DMS79 (cell line): Measurements from ENCODE around the gene FNDC3B.

ENCODE experiments used
- DNase-seq: peaks from one replicate; lab custom pipeline; 2025; lab: John Stamatoyannopoulos, UW

The FNDC3B gene

DNA sequence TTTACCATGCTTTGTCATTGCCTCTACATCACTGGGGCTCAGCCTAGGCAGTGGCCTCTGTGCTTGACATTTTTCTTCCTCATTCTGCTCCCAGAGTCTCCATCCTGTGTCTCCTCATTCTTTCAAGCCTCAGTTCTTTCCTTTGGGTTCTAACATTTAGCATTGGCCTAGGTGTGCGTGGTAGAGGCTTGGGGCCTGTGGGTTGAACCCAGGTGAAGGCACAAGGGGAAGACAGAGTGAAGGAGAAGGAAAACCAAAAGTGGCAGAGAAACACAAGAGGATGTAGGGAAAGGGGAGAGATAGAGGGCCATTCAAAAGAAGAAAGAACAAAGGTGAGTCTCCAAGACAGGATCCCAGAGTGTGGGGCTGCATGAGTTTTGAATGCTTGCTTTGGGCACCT, 75.7 kb downstream of the FNDC3B start:
- no peak for DNase-seq

DNA sequence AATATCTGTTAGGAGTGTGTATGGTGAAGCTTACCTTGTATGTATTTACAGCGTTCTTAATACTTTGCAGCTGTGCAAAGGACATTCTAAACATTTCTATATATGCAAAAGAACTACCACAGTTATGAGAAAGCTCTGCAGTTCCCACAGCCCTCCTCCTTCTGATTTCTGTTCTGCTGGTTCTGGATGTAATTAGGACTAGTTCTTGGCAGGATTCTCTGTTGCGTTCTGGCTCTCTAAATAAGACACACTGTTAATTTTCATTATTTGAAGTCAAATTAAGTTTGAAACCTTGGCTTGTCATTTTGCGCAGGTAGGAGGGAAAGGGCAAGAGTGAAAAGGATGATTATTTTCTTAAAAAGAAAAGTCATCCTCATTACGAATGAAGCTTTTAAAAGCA, 76.4 kb downstream of the FNDC3B start:
- DNase-seq = no peak

DNA sequence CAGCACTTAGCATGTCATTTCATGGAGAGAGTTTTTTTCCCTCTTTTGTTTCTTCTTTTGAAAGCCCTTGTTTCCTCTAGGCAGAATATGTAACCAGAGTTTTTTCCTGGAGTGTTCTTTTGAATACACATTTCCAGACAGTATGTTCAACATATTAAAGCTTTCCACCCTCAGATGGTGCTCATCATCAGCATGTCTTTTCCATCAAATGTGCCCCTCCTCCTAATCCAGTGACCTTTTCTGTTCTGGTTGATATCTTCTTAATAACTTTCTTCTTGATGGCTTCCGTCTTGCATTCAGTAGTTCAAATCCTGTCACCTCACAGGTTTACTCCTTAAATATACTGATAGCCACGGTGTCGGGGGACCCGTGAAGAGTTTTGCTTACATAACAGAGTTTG, 78.6 kb downstream of the FNDC3B start:
- no peak for DNase-seq

DNA sequence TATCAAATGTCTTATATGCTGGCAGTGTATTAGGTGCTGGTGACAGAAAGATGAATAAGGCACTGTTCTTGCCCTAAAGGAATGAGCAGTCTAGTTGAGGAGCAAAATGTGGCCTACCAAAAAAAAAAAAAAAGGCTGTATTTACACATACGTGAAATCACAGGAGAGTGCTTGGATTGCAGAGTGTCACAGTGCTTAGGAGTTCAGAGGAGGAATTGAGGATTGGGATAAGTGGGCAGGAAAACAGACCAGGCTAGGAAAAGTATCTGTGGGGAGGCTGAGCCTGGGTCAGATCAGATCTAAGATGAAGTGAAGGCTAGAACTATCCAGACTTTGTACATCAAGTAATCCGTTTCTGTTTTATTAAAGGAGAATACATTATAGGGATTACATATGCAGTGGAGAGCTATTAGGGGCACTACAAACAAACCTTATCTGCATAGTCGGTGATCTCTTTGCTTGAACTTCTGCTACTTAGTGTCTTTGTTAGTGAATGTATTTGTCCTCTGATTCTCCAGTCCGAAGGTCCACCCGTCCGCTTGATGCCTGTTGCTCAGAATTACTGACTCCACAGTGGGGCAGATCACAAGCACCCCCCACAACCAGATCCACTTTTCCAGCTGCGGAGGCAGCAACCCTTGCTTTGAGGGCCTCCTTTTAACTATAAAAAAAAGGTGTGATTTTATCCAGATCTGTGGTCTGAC, 80.0 kb downstream of the FNDC3B start:
- no peak for DNase-seq

DNA sequence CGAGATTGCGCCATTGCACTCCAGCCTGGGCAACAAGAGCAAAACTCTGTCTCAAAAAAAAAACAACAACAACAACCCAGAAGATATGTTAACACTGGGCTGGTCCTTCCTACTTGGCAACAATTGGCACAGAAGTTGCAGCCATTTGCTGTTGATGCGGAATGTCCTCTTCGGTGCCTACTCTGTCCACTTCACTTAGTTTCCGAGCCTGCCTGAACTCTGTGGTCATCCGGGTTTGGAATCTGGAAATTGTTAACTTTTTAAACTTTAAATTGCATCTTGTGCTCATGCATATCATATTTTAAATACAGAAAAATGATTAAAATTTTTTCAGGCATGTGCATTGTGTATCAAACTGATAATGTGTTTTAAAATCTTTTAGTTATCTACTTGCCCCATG, 81.5 kb downstream of the FNDC3B start:
- DNase-seq = no peak

DNA sequence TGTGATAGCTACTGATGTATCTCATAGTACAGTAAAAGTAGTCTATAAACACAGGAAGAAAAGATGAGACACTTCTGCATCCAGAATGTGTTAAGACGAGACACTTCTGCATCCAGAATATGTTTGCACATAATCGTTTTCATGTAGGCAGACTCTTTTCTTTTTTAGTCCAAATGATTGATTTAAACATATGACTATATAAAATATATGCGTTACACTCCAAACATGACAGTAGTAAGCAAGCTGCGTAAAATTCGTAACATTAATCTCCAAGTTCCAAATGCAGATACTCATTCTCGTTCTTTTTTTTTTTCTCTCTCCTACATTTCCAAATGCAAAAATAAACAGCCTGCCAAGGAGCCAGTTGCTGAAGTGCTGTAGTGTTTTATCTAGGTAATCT, 82.6 kb downstream of the FNDC3B start:
- DNase-seq = no peak

DNA sequence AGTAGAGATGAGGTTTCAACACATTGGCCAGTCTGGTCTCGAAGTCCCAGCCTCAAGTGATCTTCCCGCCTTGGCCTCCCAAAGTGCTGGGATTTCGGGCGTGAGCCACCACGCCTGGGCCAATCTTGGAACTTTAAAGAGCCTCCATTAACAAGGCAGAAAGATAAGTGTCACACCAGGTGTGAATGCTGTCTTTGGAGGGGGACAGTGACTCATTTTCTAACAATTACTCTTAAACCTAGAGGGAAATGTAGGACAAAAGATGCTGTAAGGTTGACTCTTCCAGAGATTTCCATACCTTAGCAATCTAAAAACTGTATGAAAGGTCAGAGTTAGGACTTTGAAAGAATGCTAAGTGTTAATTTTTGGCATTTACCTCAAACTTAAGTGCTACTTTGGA, 84.9 kb downstream of the FNDC3B start:
- no peak for DNase-seq

DNA sequence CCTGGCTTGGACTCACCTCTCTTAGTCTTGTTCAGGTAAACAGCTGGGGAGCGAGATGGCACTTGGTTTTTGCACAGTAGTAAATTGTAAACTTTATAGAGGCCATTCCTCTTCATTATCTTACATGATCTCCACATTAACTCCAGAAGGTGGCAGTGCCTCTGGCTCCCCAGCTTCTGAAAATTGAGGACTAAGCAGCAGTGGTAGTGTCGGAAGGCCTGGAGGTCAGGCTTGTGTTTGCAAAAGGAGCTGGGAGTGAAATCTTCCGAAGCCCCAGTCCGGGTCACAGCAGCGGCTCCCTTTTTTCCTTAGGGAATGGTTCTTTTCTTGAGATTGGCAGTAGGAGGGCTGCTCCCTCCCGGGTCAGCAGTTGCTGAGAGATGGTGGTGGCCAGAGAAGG, 85.7 kb downstream of the FNDC3B start:
- DNase-seq = no peak

DNA sequence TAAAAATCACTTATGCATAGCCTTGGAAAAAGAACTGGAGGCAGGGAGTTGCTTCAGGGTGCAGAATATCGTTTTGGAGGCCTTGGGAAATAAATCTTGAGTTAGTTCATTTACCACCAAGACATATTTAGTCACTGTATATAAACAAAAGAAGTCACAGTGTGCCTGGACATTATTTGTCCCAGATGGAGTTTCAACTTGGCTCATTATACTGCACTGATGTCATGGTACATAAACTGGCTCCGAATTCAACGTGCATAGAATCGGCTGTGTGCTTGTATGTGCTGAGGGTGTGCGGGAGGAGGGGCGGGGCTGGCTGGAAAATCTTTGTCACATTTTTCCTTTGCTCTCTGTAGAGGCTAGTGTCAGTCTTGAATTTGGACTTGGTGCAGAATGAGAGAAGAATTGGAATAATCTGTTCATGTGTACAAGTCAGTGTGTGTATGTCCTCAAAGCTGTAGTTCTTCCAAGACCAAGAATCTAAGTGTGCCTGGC, 86.6 kb downstream of the FNDC3B start:
- no peak for DNase-seq

DNA sequence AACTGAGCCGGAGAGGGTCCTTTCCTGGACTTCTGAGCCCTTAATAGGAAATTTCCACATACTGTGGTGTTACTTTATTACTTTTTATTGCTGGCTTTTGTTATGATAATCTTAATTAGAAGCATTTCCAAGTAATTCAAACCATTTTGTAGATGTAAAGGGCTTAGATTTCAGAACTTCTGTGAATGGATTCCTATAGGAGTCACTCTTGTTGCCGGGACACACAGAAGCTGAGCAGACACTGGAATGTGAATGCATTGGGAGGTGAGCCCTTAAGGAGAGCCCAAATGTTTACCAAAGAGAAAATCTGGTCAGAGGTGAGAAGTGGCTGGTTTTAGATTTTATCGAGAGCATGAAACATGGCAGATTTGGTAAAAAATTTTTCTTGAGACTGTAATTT, 87.4 kb downstream of the FNDC3B start:
- no peak for DNase-seq

DNA sequence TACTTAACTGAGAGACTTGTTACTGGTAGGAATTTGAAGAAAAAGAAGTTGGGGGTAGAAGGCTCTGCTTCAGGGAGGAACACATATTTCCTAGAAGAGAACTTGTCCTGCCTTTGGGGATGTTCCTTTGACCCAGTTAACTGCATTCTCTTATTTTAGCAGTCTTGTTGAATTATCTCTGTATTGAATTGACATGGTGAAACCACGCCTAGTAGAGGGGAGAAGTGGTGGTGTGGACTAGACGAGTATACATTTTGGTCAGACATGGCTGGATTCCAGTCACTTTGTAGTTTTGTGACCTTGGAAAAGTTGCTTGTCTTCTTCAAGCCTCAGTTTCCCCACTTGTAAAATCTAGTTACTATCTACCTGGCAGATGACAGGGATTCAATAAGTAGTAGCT, 87.8 kb downstream of the FNDC3B start:
- DNase-seq = no peak

DNA sequence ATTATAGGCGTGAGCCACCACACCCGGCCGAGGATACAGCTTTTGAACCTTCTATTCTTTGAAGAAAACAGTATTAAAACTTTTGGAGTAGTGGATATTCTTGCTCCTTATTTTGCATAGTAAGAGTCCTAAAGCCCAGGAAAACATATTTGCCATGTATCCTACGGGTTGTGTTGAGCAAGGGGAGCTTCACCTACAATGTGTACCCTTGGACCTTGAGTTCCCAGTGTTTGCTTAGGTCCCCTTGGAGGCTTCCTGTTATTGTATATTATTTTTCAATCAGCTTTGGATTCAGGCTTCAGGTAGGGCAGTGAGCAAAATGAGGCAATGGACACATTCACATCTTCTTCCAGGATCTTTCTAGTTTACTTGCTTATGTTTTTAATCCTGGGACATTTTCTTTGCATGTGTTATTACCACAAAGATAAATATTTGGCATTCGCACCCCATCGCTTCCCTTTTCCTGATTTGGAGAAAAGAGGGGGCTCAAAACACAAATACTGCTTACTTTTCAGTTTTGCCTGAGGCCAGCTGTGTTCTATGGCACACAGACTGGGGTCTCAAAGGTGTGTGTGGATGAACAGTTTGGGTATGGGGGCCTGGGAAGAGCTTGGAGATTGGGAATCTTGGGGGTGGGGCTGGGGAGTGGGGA, 88.7 kb downstream of the FNDC3B start:
- DNase-seq = no peak

DNA sequence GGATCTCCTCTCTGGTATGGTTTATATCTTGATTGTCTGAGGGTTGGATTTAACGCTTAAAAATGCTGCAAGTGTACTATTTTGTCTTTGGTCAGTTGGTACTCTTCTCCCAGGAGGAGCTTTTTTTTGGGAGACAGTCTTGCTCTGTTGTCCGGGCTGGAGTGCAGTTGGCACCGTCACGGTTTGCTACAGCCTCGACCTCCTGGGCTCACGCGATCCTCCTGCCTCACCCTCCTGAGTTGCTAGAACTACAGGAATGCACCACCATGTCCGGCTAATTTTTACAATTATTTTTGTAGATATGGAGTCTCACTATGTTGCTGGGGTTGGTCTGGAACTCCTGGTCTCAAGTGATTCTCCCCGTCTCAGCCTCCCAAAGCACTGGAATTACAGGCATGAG, 89.5 kb downstream of the FNDC3B start:
- DNase-seq = no peak

DNA sequence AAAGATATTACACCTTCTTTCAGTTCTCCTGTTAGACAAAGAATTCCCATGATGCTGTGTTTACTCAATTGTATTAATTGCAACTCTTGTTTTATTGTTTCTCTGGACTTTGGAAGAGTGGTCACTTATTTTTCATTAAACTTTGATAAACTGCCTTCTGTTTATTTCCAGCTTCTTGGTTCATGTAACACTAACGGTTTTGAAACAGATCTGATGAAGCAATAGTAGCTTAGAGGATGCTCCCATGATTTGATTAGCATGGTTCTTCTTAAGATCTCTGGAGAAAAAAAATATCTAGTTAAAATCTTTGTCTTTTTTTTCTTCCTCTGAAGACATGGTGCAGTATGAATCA, 90.1 kb downstream of the FNDC3B start:
- no peak for DNase-seq

DNA sequence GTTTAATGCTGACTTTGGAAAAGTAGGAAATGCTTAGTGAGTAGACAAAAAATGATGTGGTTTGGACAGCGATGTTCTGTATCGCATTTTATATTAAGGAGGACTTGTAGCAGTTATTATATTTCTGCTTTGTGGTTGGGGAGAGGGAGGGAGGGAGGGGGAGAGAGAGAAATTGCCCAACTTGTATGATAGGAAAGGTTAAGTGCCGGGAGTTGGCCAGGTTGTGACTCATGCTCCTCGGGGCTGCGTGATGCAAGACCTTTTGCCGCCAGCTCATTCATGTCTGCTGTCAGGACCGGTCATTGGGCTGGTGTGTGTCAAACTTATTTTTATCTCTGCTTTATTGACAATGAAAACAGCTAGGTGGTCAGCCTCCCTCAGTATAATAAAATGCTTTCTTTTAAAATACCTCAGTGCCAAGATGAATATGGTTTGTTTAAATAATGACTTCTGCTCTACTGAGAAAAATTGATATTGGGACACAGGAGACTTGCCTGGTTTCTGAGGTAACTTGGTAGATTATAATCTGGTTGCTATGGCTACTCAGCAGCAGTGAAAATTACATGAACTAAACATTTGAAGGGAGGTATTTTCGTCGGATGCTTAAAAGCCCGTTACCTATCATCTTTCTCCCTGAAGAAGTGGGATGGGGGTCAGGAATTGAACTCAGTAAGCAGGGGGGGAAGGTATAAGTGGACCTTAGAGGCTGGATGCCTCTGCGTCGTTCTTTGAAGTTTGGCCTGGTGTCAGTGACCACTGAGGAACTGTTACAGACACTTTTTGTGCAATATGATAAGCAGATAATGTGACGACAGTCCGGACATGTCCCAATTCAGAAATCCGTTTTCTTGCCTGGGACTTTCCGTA, 90.7 kb downstream of the FNDC3B start:
- DNase-seq = no peak

DNA sequence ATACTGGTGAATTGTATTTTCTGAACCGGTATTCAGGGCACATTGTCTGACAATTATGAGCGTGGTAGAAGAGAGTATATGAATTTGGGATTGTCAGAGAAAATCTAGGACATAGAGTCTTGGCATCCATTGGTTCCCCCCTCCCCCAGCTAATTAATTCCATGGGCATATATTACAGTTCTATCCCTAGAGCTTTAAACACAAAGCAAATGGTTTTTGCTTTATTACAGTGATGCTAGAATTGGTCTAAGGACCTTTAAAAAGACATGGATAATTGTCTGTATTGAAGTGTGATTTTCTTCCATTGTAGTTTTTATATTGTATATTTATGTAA, 91.3 kb downstream of the FNDC3B start:
- no peak for DNase-seq

DNA sequence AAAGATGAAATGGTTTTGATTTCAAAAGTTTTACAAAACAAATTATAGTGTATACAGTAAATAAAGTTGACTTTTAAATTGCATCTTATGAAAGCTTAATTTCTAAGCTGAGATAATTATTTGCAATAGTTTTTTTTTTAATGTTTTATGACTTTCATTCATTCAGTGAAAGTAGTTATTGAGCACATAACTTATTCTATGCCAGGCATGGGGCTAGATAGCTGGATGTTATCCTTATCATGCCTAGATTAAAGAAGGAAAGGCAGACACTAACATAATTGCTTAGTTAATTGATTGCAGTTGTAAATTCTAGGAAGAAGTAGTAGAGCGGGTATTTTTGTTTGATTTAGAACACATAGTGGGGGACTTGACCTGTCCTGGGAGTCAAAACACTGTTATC, 92.4 kb downstream of the FNDC3B start:
- no peak for DNase-seq

DNA sequence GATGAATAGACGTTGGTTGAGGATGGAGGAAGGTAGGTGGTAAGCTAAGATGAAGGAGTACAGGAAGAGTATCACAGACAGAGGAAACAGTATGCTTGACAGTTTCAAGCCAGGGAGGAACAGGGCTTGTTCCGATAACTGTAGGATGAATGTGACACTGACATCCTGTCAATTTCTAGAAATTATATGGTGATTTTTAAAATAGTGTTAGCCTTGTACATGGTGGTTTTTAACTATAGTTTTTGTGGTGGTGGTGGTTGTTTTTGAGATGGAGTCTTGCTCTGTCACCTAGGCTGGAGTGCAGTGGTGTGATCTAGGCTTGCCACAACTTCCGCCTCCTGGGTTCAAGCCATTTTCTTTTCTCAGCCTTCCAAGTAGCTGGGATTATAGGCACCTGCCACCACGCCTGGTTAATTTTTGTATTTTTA, 92.8 kb downstream of the FNDC3B start:
- no peak for DNase-seq

DNA sequence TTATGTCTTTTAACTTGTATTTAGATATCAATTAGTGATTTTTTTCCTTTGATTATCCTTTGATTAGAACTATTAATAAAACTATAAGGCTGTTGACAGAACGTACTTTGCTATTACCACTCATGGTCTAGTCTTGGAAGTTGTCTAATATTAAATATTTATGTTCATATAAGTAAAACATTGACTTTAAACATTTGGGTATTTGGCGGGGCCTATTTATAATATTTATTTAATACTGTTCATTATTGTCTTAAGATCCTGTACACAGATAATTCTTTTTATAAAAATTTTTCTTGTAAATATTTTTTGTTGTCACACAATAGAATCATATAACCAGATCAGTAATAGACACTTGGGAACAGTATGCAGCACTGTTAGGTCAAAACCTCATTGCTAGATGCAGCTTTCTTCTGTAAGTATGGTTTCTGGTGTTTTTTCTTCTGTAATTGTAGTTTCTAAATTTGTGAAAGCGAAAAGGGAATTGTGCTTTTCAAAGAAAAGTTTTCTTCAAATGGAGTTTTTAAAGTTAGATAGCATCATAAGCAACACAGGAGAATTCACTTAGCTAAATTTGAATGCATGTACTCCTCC, 93.4 kb downstream of the FNDC3B start:
- DNase-seq = no peak

DNA sequence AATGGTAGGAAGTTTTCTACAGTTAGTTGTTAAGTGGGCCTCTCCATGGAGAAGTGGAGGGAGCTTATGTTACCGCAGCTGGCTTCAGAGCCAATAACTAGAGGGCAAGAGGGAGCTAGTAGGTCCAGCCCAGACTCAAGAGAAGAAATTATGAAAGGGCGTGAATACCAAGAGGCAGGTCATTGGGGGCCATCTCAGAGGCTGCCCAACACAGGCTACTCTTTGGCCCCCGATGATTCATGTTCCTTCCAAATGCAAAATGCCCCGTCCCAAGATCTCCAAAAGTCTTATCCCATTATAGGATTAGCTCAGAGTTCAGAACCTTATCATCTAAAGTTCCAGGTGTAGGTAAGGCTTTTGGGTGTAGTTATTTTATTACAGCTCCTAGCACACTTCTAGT, 94.5 kb downstream of the FNDC3B start:
- DNase-seq = no peak

DNA sequence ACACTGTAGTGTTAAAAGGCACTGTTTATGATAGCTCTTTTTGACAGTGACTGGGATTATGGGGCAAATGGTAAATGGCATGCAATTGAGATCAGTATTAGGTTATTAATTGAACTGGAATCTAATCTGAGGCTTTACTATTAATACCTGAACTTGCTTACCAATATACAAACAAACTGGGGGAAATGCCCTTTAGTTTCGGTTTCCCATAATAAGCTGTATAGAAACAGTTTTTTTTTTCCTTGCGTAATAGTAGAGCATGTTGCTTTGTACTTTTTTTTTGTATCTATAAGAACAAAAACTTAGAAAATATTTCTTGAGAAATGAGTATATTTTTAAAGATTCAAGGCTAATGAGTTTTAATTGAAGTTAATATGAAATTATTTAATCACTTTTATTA, 95.0 kb downstream of the FNDC3B start:
- no peak for DNase-seq

DNA sequence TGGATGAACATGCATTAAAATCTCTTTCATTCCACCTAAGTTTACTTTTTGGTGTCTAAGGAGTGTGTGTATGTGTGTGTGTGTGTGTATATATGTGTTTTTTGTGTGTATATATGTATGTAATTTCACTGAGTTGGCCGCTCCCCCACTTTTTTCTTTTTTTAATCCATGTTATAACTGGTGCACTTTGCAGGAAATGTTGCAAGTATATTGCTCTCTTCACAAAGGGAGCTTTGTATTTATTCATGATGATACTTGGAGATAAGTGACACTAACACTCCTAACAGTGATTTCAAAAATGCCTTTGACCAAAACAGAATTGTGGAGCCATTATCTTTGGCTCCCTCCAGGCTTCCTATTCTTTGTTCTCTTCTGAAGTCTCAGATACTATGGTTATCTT, 95.8 kb downstream of the FNDC3B start:
- DNase-seq = no peak

DNA sequence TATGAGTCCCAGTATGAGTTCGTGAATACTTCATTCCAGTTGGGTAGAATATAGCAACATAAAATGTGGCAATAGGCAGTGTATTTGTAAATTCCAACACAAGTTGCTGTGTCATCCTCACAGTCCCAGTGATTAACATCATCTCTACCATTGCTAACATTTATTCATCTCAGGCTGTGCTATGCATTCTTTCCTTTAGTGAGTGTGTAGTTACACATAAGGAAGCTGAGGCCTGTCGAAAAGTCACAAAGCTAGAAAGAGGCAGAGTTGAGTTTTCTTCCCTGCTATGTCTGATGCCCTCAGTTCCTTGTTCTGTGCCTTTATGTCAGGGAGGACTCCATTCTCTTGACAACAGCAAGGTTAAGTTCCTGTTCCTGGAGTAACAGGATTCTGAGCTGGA, 96.4 kb downstream of the FNDC3B start:
- no peak for DNase-seq
